H1 (cell line): Measurements from ENCODE around the gene ACTR5. TPM values are rescaled to one million over a fixed set of nuclear protein-coding genes. Genes with fewer than 3 reads are reported as not detected.

Source experiments
- CTCF ChIA-PET: fragments of 300-600 bp; sonication (Branson Sonifier 250); formaldehyde crosslinking; loops from one replicate; lab custom pipeline; 2021; ENCODE audit not compliant: partially characterized antibody; lab: Charles Lee
- POLR2A ChIA-PET: fragments of 300-600 bp; sonication (Branson Sonifier 250); formaldehyde crosslinking; loops from one replicate; lab custom pipeline; 2021; ENCODE audit warnings: inconsistent platforms; ENCODE audit not compliant: partially characterized antibody; lab: Charles Lee
- DNase-seq, 2 experiments: peaks; one replicate each; pipeline versions ENCODE4 v3.0.0 to v3.0.0-alpha.2; 2010 to 2022; ENCODE audit warnings: low spot score in 2 of 2, low read depth in 1 of 2, mixed read lengths in 1 of 2
- FAIRE-seq: peaks from 2 replicates; lab custom pipeline; 2011; peaks lifted over from hg19 to GRCh38; lab: Jason Lieb, UNC
- H2AFZ ChIP-seq: 2 replicates; pipeline ENCODE4 v1.8.1; 2012; ENCODE audit warnings: low read length, inconsistent platforms
- H2AK5ac ChIP-seq: 2 replicates; pipeline ENCODE4 v1.6.1; 2013; ENCODE audit warnings: low read depth, low read length
- H2BK120ac ChIP-seq: replicated peaks from 2 replicates; pipeline ENCODE3; 2013; ENCODE audit warnings: low read depth, low read length, inconsistent platforms
- H2BK12ac ChIP-seq: 2 replicates; pipeline ENCODE4 v1.6.1; 2013; ENCODE audit warnings: low read depth, low read length
- H2BK15ac ChIP-seq: 2 replicates; pipeline ENCODE4 v1.6.1; 2013; ENCODE audit warnings: low read length
- H2BK20ac ChIP-seq: 2 replicates; pipeline ENCODE4 v1.6.1; 2013; ENCODE audit warnings: low read length
- H2BK5ac ChIP-seq: 2 replicates; pipeline ENCODE4 v1.6.1; 2013; ENCODE audit warnings: low read depth, low read length
- H3K14ac ChIP-seq: 2 replicates; pipeline ENCODE4 v1.6.1; 2013; ENCODE audit warnings: inconsistent platforms; ENCODE audit not compliant: insufficient read length
- H3K18ac ChIP-seq: 2 replicates; pipeline ENCODE4 v1.6.1; 2013; ENCODE audit warnings: low read length; ENCODE audit errors: extremely low read depth
- H3K23ac ChIP-seq: 2 replicates; pipeline ENCODE4 v1.6.1; 2013; ENCODE audit warnings: inconsistent platforms; ENCODE audit not compliant: insufficient read length
- H3K23me2 ChIP-seq: 2 replicates; pipeline ENCODE4 v1.6.1; 2013; ENCODE audit warnings: low read depth, low read length
- H3K27ac ChIP-seq: 2 replicates; pipeline ENCODE4 v1.6.1; 2011; ENCODE audit warnings: low read depth, low read length, inconsistent platforms
- H3K27me3 ChIP-seq, 4 experiments: replicated peaks in 1 of 4; 1 replicate in 1 of 4; 2 replicates in 3 of 4; pipeline versions ENCODE4 v1.6.1 to v1.8.1; 2011 to 2013; ENCODE audit warnings: low read length in 3 of 4, mild to moderate bottlenecking in 3 of 4, inconsistent platforms in 2 of 4, mixed read lengths in 2 of 4, moderate library complexity in 1 of 4; ENCODE audit not compliant: control insufficient read depth in 3 of 4, insufficient read depth in 3 of 4; ENCODE audit errors: extremely low read depth in 1 of 4
- H3K36me3 ChIP-seq, 4 experiments: 2 replicates each; pipeline versions ENCODE4 v1.6.1 to v1.8.1; 2011 to 2013; ENCODE audit warnings: mild to moderate bottlenecking in 4 of 4, low read length in 3 of 4, moderate library complexity in 2 of 4, control low read depth in 1 of 4, inconsistent platforms in 1 of 4; ENCODE audit not compliant: insufficient read depth in 4 of 4, control insufficient read depth in 2 of 4
- H3K4ac ChIP-seq: replicated peaks from 2 replicates; pipeline ENCODE3; 2013; ENCODE audit warnings: low read length, low read depth, mixed read lengths, inconsistent platforms; ENCODE audit not compliant: insufficient read length
- H3K4me1 ChIP-seq, 4 experiments: replicated peaks in 1 of 4; 1 replicate in 1 of 4; 2 replicates in 3 of 4; pipeline versions ENCODE4 v1.6.1 to v1.8.1; 2011 to 2013; ENCODE audit warnings: low read length in 3 of 4, inconsistent platforms in 2 of 4, mixed read lengths in 1 of 4; ENCODE audit not compliant: insufficient read depth in 4 of 4, control insufficient read depth in 3 of 4
- H3K4me2 ChIP-seq, 2 experiments: 2 replicates each; pipeline versions ENCODE4 v1.6.1 to v1.8.1; 2011 to 2013; ENCODE audit warnings: low read depth in 2 of 2, low read length in 2 of 2, control low read depth in 1 of 2, inconsistent platforms in 1 of 2, mild to moderate bottlenecking in 1 of 2; ENCODE audit not compliant: insufficient read depth in 1 of 2
- H3K4me3 ChIP-seq, 4 experiments: fragments of 200-600, 300-600 bp in 1 of 4; sonication (generic), shearing (Covaris generic), sonication (Bioruptor Twin) in 1 of 4; 2 replicates each; pipeline versions ENCODE4 v1.5.1 to v1.8.1; 2011 to 2016; ENCODE audit warnings: low read length in 4 of 4, low read depth in 3 of 4, control low read depth in 2 of 4, inconsistent platforms in 2 of 4, mild to moderate bottlenecking in 2 of 4, mixed read lengths in 1 of 4, moderate library complexity in 1 of 4; ENCODE audit not compliant: insufficient read depth in 2 of 4; ENCODE audit errors: extremely low read depth in 1 of 4
- H3K56ac ChIP-seq: replicated peaks from 2 replicates; pipeline ENCODE3; 2013; ENCODE audit warnings: low read depth, mild to moderate bottlenecking, mixed read lengths, low read length, inconsistent platforms; ENCODE audit not compliant: insufficient read length
- H3K79me1 ChIP-seq: 2 replicates; pipeline ENCODE4 v1.6.1; 2013; ENCODE audit warnings: low read depth, low read length, control low read depth
- H3K79me2 ChIP-seq, 2 experiments: 2 replicates each; pipeline versions ENCODE4 v1.6.1 to v1.8.1; 2012 to 2013; ENCODE audit warnings: low read length in 2 of 2, mild to moderate bottlenecking in 2 of 2, inconsistent platforms in 1 of 2; ENCODE audit not compliant: insufficient read depth in 2 of 2, control insufficient read depth in 1 of 2
- H3K9ac ChIP-seq, 4 experiments: replicated peaks in 1 of 4; 1 replicate in 1 of 4; 2 replicates in 3 of 4; pipeline versions ENCODE4 v1.6.1 to v1.8.1; 2011 to 2013; ENCODE audit warnings: low read depth in 3 of 4, low read length in 3 of 4, control low read depth in 2 of 4, mild to moderate bottlenecking in 2 of 4, moderate library complexity in 2 of 4, inconsistent platforms in 1 of 4; ENCODE audit errors: extremely low read depth in 1 of 4
- H3K9me3 ChIP-seq, 2 experiments: 2 replicates each; pipeline versions ENCODE4 v1.6.1 to v1.8.1; 2012 to 2013; ENCODE audit warnings: mild to moderate bottlenecking in 2 of 2, moderate library complexity in 2 of 2, control low read depth in 1 of 2, inconsistent platforms in 1 of 2, low read depth in 1 of 2, low read length in 1 of 2, mixed read lengths in 1 of 2; ENCODE audit not compliant: insufficient read depth in 2 of 2
- H4K20me1 ChIP-seq, 2 experiments: replicated peaks in 1 of 2; 2 replicates each; pipeline versions ENCODE3 to v1.8.1; 2011 to 2013; ENCODE audit warnings: inconsistent platforms in 2 of 2, low read length in 2 of 2, mild to moderate bottlenecking in 1 of 2; ENCODE audit not compliant: insufficient read depth in 2 of 2, control insufficient read depth in 1 of 2
- H4K5ac ChIP-seq: 2 replicates; pipeline ENCODE4 v1.6.1; 2013; ENCODE audit warnings: low read length, low read depth, mixed read lengths, inconsistent platforms; ENCODE audit not compliant: insufficient read length
- H4K8ac ChIP-seq: 2 replicates; pipeline ENCODE4 v1.8.0; 2013; ENCODE audit warnings: mild to moderate bottlenecking, moderate library complexity, low read length, inconsistent platforms; ENCODE audit not compliant: insufficient read depth; ENCODE audit errors: extremely low read depth
- H4K91ac ChIP-seq: replicated peaks from 2 replicates; pipeline ENCODE3; 2013; ENCODE audit warnings: low read length, mixed read lengths, inconsistent platforms; ENCODE audit not compliant: insufficient read length
- CHD1 ChIP-seq: IDR thresholded peaks from 2 replicates; pipeline ENCODE4 v1.6.1; 2012; ENCODE audit warnings: low read depth, low read length, improper control_type of control experiment
- CTBP2 ChIP-seq: IDR thresholded peaks from 2 replicates; pipeline ENCODE4 v1.7.0; 2011; ENCODE audit warnings: borderline replicate concordance, mild to moderate bottlenecking, moderate library complexity, mixed read lengths, low read length; ENCODE audit not compliant: insufficient read depth, insufficient read length
- EGR1 ChIP-seq: IDR thresholded peaks from 2 replicates; pipeline ENCODE4 v1.6.1; 2011; ENCODE audit warnings: low read depth, low read length, borderline replicate concordance
- EZH2 ChIP-seq: fragments of 200-600 bp; sonication (generic); IDR thresholded peaks from 2 replicates; pipeline ENCODE4 v1.7.1; 2012; ENCODE audit warnings: low read depth, mild to moderate bottlenecking, moderate library complexity, low read length, inconsistent platforms; ENCODE audit not compliant: severe bottlenecking
- SIN3A ChIP-seq, 2 experiments: IDR thresholded peaks in 1 of 2; conservative IDR thresholded peaks in 1 of 2; 2 replicates each; pipeline ENCODE4 v1.6.1; 2011 to 2012; ENCODE audit warnings: low read length in 2 of 2, improper control_type of control experiment in 1 of 2, low read depth in 1 of 2, mild to moderate bottlenecking in 1 of 2
- SP1 ChIP-seq: IDR thresholded peaks from 2 replicates; pipeline ENCODE4 v1.6.1; 2011; ENCODE audit warnings: low read depth, low read length
- WGBS, 2 experiments: shearing (Covaris generic) in 1 of 2; methylation state at CpG; one replicate each; pipeline versions ENCODE4 v1.1.6 to v1.1.7; 2013 to 2015; ENCODE audit warnings: low lambda C conversion rate in 2 of 2, mixed read lengths in 2 of 2, inconsistent platforms in 1 of 2, low coverage in 1 of 2, missing lambda C conversion rate in 1 of 2; ENCODE audit not compliant: insufficient replicate concordance in 2 of 2, insufficient coverage in 1 of 2, insufficient read length in 1 of 2; ENCODE audit errors: extremely low coverage in 1 of 2, missing lambda C conversion rate in 1 of 2; 5-methylcytosine and 5-hydroxymethylcytosine counted together
- polyA plus RNA-seq, 7 experiments: library from polyadenylated mRNA; depleted of rRNA in 3 of 7; stranded (reverse) in 5 of 7; unstranded in 2 of 7; fragments of >200 nt in 5 of 7; fragments of 200-250 nt in 2 of 7; gene quantifications; 1 replicate in 5 of 7; 2 replicates in 1 of 7; 4 replicates in 1 of 7; pipeline versions ENCODE4 v1.2.1 to v1.2.3, GENCODE V29; 2011 to 2013; ENCODE audit warnings: missing spikeins in 2 of 7, mixed read lengths in 2 of 7
- total RNA-seq: library from RNA; stranded (reverse); fragmentation: NEBNext Ultra II Directional; extraction: Animal tissue kit (Norgen Biotek cat#: 25700); gene quantifications from 2 replicates; pipeline ENCODE4 v1.2.1, GENCODE V29; 2021
- TF ChIP-seq, protein P1 (sequence below), 3 experiments: IDR thresholded peaks; 1 replicate in 2 of 3; 2 replicates in 1 of 3; pipeline versions ENCODE4 v1.5.1 to v1.6.1; 2011; ENCODE audit warnings: low read length in 3 of 3, mild to moderate bottlenecking in 3 of 3, inconsistent platforms in 2 of 3, low read depth in 1 of 3, moderate library complexity in 1 of 3; ENCODE audit not compliant: insufficient read depth in 1 of 3; ENCODE audit errors: control extremely low read depth in 1 of 3

The ACTR5 gene
- total and polyA plus RNA-seq, 2 of the 8 experiments (the other 6 are each of a cell fraction or from before 2014, with no cell fraction given): 10.4 to 14.4 TPM

DNA sequence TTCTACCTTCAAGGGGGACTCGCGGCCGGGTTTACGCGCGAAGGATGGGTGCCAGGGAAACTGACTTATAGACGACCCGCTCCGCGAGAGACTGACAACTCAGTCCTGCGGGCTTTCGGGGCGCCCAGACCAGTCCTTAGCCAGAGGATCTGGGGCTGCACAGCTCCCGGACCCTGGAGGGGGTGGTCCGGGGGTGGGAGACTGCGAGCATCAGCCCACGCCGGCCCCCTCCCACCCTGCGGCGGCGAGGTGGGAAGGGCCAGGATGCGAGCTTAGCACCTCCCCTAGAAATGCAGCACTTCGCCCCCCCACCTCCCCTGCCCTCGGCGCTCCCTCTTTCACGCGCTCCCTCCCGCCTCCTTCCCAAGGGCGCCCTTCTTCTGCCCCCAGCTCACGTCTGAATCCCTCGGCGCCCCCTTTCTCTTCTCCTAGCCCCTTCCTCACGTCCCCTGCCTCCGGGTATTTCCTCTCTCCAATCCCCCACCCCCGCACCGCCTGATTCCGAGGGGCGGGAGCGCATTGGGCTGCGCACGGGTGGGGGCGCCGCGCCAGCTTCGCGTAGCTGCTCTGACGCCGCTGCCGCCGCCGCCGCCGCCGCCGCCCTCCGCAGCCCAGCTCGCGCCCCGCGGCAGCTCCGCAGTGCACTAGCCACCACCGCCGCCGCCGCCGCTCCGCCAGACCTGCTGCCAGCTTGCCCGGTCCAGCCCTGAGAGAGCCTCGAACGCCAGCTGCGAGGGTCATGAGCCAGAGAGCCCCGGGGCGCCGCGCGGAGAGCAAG, 24.2 kb upstream of the ACTR5 start, which contains the start of gene SLC32A1:
Gene SLC32A1, plus strand, starts transcription at position 639 of the 778 bp plus-strand sequence. CDS start 239 bp downstream, outside the sequence.
- Histone ChIP-seq H3K4me2 (peak within 1 kb of the TSS; percentile 86), H3K79me1 (no peaks in the 10 kb centered on the region), H2AFZ (0 out of 2 replicates have a peak within 1 kb of the TSS, but pooled peaks have one; percentile 36), H3K27me3 (peaks cover 86 to 100% (median 99%) of the 10 kb centered on the region in 4 experiments), H3K23me2 (peaks cover 23% of the 10 kb centered on the region), H4K8ac (peak within 1 kb of the TSS; percentile 15), H2AK5ac (no peak within 1 kb of the TSS), H3K56ac (no peak within 1 kb of the TSS), H4K20me1 (peaks cover 11 to 20% of the 10 kb centered on the region in 2 experiments), H3K18ac (peak within 1 kb of the TSS; percentile 71), H3K9ac (no peak within 1 kb of the TSS), H3K4ac (no peak within 1 kb of the TSS), H3K14ac (no peak within 1 kb of the TSS), H3K36me3 (no peaks in the 10 kb centered on the region), H3K4me1 (peaks cover 5 to 55% (median 33%) of the 10 kb centered on the region in 4 experiments), H2BK120ac (no peak within 1 kb of the TSS), H4K91ac (no peak within 1 kb of the TSS), H3K9me3 (no peaks in the 10 kb centered on the region), H3K79me2 (no peaks in the 10 kb centered on the region), H2BK15ac (peak within 1 kb of the TSS; percentile 65; the same call in 1 of the 2 replicates), H3K4me3 (peak within 1 kb of the TSS; percentile 16 to 59 (median 42); a peak in 7 of 8 replicates), H2BK5ac (no peak within 1 kb of the TSS), H4K5ac (no peak within 1 kb of the TSS), H3K27ac (no peak within 1 kb of the TSS), H2BK20ac (0 out of 2 replicates have a peak within 1 kb of the TSS, but pooled peaks have one; percentile 11), H3K23ac (no peak within 1 kb of the TSS), H2BK12ac (peak within 1 kb of the TSS; percentile 81; the same call in 1 of the 2 replicates)
- ChIA-PET POLR2A (interaction anchor here (0.8 to 2.7 kb wide), 8 partner anchors 10 to 81 kb away, joined by 3 to 9 read pairs (median 4); partner anchors contain the start of gene PPP1R16B), CTCF (interaction anchor here (0.7 to 12.4 kb wide), 27 partner anchors 10 to 169 kb away, joined by 3 to 236 read pairs (median 10); partner anchors contain the start of gene ACTR5)
- FAIRE-seq: no peak
- DNase-seq: peak in 1 of 2 experiments; percentile 71
- 4% methylated on average over 56 of the region's 76 CpGs; no CpG with 5 or more reads in 1 of the 2 experiments for WGBS, 2 experiments
- TF ChIP-seq, protein P1, sequence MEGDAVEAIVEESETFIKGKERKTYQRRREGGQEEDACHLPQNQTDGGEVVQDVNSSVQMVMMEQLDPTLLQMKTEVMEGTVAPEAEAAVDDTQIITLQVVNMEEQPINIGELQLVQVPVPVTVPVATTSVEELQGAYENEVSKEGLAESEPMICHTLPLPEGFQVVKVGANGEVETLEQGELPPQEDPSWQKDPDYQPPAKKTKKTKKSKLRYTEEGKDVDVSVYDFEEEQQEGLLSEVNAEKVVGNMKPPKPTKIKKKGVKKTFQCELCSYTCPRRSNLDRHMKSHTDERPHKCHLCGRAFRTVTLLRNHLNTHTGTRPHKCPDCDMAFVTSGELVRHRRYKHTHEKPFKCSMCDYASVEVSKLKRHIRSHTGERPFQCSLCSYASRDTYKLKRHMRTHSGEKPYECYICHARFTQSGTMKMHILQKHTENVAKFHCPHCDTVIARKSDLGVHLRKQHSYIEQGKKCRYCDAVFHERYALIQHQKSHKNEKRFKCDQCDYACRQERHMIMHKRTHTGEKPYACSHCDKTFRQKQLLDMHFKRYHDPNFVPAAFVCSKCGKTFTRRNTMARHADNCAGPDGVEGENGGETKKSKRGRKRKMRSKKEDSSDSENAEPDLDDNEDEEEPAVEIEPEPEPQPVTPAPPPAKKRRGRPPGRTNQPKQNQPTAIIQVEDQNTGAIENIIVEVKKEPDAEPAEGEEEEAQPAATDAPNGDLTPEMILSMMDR (IDR thresholded peaks at IDR 0.05; ENCODE audit: control extremely low read depth in 1 of 3, insufficient read depth in 1 of 3, low read depth in 1 of 3, low read length in 3 of 3): no peak
- TF ChIP-seq EZH2: no peak
- peak; percentile 93 for TF ChIP-seq EGR1
- TF ChIP-seq SIN3A (conservative IDR thresholded peaks at IDR 0.05 in 1 of 2, IDR thresholded peaks at IDR 0.05 in 1 of 2; ENCODE audit: low read depth in 1 of 2, low read length in 2 of 2): 0 out of 4 replicates have a peak, but pooled peaks of 1 of the 2 experiments have one; percentile 21
- TF ChIP-seq CHD1: no peak
- peak; percentile 72 for TF ChIP-seq CTBP2
- peak; percentile 50; the same call in 1 of the 2 replicates for TF ChIP-seq SP1
